SK-N-SH (cell line): Measurements from ENCODE around the gene DSCAM.

Experiments
- EZH2phosphoT487 ChIP-seq: fragments of 200-600 bp; sonication (generic); IDR thresholded peaks from 2 replicates; pipeline ENCODE4 v1.6.1; 2017; ENCODE audit warnings: low read depth, mixed run types, mild to moderate bottlenecking, antibody characterized with exemption, moderate library complexity, borderline replicate concordance
- FOXM1 ChIP-seq: IDR thresholded peaks from 2 replicates; pipeline ENCODE4 v1.4.0; 2012; ENCODE audit warnings: low read depth, mild to moderate bottlenecking
- MEF2A ChIP-seq: IDR thresholded peaks from 2 replicates; pipeline ENCODE4 v1.4.0; 2012; ENCODE audit warnings: low read depth, borderline replicate concordance
- NRF1 ChIP-seq: IDR thresholded peaks from 2 replicates; pipeline ENCODE4 v1.6.1; 2012; ENCODE audit warnings: low read depth, mild to moderate bottlenecking, low read length
- POLR2AphosphoS5 ChIP-seq: IDR thresholded peaks from 2 replicates; pipeline ENCODE4 v1.6.1; 2012; ENCODE audit warnings: low read depth, low read length
- SIN3A ChIP-seq: IDR thresholded peaks from 2 replicates; pipeline ENCODE4 v1.6.1; 2012; ENCODE audit warnings: low read depth, mild to moderate bottlenecking, low read length, moderate library complexity, borderline replicate concordance
- SMC3 ChIP-seq: IDR thresholded peaks from 2 replicates; pipeline ENCODE4 v1.6.1; 2012; ENCODE audit warnings: low read depth, low read length, improper control_type of control experiment
- TAF1 ChIP-seq: IDR thresholded peaks from 2 replicates; pipeline ENCODE4 v1.6.1; 2012; ENCODE audit warnings: low read depth, mild to moderate bottlenecking, low read length, moderate library complexity, borderline replicate concordance
- TF ChIP-seq, protein P1 (sequence below): IDR thresholded peaks from 2 replicates; pipeline ENCODE4 v1.6.1; 2012; ENCODE audit warnings: mild to moderate bottlenecking, low read depth, low read length, moderate library complexity
- TF ChIP-seq, protein P2 (sequence below): fragments of 200-600 bp; sonication (generic); IDR thresholded peaks from 2 replicates; pipeline ENCODE4 v1.6.1; 2017; ENCODE audit warnings: antibody characterized with exemption, mild to moderate bottlenecking, moderate library complexity
- TF ChIP-seq, protein P3 (sequence below): fragments of 150-350 bp; IDR thresholded peaks from 2 replicates; pipeline ENCODE4 v1.6.1; 2016; ENCODE audit warnings: mild to moderate bottlenecking, low read depth, low read length
- TF ChIP-seq, protein P4 (sequence below): fragments of 150-350 bp; IDR thresholded peaks from 2 replicates; pipeline ENCODE4 v1.6.1; 2017; ENCODE audit warnings: antibody characterized with exemption, low read length, low read depth, borderline replicate concordance

DNA sequence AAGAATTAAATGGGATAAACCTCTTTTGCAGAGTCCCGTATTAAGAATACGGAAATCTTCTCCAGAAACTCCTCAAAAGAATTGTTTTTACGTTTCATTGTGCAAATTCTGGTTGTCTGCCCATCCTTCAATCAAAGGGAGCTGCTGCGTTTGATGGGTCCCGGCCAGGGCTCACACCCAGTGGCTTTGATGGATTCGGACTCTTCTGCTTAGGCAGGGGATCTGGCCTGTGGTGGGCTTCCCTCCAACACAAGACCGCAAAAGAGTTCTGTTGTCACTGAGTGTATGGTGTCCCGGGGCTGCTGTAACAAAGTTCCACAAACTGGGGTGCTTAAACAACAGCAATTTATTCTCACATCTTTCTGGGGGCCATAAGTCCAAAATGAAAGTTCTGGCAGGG, 577.7 kb downstream of the DSCAM start:
- TF ChIP-seq TAF1 (no peak), POLR2AphosphoS5 (no peak), NRF1 (no peak), EZH2phosphoT487 (no peak), FOXM1 (no peak), MEF2A (no peak), SMC3 (no peak), SIN3A (no peak)
- TF ChIP-seq, protein P1, sequence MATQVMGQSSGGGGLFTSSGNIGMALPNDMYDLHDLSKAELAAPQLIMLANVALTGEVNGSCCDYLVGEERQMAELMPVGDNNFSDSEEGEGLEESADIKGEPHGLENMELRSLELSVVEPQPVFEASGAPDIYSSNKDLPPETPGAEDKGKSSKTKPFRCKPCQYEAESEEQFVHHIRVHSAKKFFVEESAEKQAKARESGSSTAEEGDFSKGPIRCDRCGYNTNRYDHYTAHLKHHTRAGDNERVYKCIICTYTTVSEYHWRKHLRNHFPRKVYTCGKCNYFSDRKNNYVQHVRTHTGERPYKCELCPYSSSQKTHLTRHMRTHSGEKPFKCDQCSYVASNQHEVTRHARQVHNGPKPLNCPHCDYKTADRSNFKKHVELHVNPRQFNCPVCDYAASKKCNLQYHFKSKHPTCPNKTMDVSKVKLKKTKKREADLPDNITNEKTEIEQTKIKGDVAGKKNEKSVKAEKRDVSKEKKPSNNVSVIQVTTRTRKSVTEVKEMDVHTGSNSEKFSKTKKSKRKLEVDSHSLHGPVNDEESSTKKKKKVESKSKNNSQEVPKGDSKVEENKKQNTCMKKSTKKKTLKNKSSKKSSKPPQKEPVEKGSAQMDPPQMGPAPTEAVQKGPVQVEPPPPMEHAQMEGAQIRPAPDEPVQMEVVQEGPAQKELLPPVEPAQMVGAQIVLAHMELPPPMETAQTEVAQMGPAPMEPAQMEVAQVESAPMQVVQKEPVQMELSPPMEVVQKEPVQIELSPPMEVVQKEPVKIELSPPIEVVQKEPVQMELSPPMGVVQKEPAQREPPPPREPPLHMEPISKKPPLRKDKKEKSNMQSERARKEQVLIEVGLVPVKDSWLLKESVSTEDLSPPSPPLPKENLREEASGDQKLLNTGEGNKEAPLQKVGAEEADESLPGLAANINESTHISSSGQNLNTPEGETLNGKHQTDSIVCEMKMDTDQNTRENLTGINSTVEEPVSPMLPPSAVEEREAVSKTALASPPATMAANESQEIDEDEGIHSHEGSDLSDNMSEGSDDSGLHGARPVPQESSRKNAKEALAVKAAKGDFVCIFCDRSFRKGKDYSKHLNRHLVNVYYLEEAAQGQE: no peak
- TF ChIP-seq, protein P2, sequence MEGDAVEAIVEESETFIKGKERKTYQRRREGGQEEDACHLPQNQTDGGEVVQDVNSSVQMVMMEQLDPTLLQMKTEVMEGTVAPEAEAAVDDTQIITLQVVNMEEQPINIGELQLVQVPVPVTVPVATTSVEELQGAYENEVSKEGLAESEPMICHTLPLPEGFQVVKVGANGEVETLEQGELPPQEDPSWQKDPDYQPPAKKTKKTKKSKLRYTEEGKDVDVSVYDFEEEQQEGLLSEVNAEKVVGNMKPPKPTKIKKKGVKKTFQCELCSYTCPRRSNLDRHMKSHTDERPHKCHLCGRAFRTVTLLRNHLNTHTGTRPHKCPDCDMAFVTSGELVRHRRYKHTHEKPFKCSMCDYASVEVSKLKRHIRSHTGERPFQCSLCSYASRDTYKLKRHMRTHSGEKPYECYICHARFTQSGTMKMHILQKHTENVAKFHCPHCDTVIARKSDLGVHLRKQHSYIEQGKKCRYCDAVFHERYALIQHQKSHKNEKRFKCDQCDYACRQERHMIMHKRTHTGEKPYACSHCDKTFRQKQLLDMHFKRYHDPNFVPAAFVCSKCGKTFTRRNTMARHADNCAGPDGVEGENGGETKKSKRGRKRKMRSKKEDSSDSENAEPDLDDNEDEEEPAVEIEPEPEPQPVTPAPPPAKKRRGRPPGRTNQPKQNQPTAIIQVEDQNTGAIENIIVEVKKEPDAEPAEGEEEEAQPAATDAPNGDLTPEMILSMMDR: no peak
- TF ChIP-seq, protein P3, sequence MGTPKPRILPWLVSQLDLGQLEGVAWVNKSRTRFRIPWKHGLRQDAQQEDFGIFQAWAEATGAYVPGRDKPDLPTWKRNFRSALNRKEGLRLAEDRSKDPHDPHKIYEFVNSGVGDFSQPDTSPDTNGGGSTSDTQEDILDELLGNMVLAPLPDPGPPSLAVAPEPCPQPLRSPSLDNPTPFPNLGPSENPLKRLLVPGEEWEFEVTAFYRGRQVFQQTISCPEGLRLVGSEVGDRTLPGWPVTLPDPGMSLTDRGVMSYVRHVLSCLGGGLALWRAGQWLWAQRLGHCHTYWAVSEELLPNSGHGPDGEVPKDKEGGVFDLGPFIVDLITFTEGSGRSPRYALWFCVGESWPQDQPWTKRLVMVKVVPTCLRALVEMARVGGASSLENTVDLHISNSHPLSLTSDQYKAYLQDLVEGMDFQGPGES: no peak
- TF ChIP-seq, protein P4, sequence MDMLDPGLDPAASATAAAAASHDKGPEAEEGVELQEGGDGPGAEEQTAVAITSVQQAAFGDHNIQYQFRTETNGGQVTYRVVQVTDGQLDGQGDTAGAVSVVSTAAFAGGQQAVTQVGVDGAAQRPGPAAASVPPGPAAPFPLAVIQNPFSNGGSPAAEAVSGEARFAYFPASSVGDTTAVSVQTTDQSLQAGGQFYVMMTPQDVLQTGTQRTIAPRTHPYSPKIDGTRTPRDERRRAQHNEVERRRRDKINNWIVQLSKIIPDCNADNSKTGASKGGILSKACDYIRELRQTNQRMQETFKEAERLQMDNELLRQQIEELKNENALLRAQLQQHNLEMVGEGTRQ: no peak
